K562 (cell line): ENCODE data around the gene SPINT1. TPM values are rescaled to one million over a fixed set of nuclear protein-coding genes. Genes with fewer than 3 reads are reported as not detected.

Experiments used
- HDAC2 ChIP-seq: fragments of 450-650 bp; IDR thresholded peaks from 2 replicates; pipeline ENCODE4 v1.6.1; 2016; ENCODE audit warnings: mild to moderate bottlenecking
- KLF16 ChIP-seq: IDR thresholded peaks from 2 replicates; pipeline ENCODE4 v1.6.1; 2016; ENCODE audit warnings: antibody characterized with exemption
- POLR2AphosphoS5 ChIP-seq: IDR thresholded peaks from 2 replicates; pipeline ENCODE4 v1.6.1; 2011; ENCODE audit warnings: mild to moderate bottlenecking, low read depth, low read length, moderate library complexity; ENCODE audit not compliant: control insufficient read depth, insufficient read depth
- SNIP1 ChIP-seq: fragments of 450-650 bp; IDR thresholded peaks from 2 replicates; pipeline ENCODE4 v1.7.1; 2017; ENCODE audit warnings: low read depth, mild to moderate bottlenecking
- SRF ChIP-seq, 2 experiments: fragments of 250-450, 450-650 bp in 1 of 2; sonication (Bioruptor Pico) in 1 of 2; sonication (generic) in 1 of 2; formaldehyde crosslinking; IDR thresholded peaks; 2 replicates each; pipeline versions ENCODE4 v1.5.0 to v1.5.1; 2020 to 2022; ENCODE audit warnings: mild to moderate bottlenecking in 1 of 2, missing genetic modification reagents in 1 of 2
- TBL1XR1 ChIP-seq, 2 experiments: IDR thresholded peaks; 2 replicates each; pipeline ENCODE4 v1.6.1; 2012; ENCODE audit warnings: improper control_type of control experiment in 2 of 2, low read length in 2 of 2, mild to moderate bottlenecking in 1 of 2
- ZBTB17 ChIP-seq: fragments of 450-650 bp; formaldehyde crosslinking; IDR thresholded peaks from 2 replicates; pipeline ENCODE4 v1.4.0; 2020; ENCODE audit warnings: mild to moderate bottlenecking
- polyA plus RNA-seq, 8 experiments: library from polyadenylated mRNA; depleted of rRNA in 4 of 8; stranded (reverse) in 5 of 8; unstranded in 3 of 8; fragments of >200 nt; fragmentation: Nextera tagmentation in 2 of 8; fragmentation: Illumina TruSeq in 1 of 8; extraction: Ambion mirVana in 2 of 8; extraction: Trizol in 1 of 8; gene quantifications; 2 replicates each; pipeline versions ENCODE4 v1.2.1 to v1.2.3, GENCODE V29; 2011 to 2014; ENCODE audit warnings: inconsistent platforms in 1 of 8, missing spikeins in 1 of 8
- total RNA-seq, 7 experiments: library from RNA; depleted of rRNA in 6 of 7; stranded (reverse); fragments of >200 nt in 6 of 7; fragmentation: Illumina TruSeq in 2 of 7; extraction: Trizol in 2 of 7; gene quantifications; 2 replicates each; pipeline versions ENCODE4 v1.2.1 to v1.2.3, GENCODE V29; 2011 to 2021; ENCODE audit warnings: low replicate concordance in 1 of 7
- TF ChIP-seq, protein P1 (sequence below): fragments of 250-450 bp; sonication (Bioruptor Pico); IDR thresholded peaks from 2 replicates; pipeline ENCODE4 v1.4.0; 2020
- TF ChIP-seq, protein P2 (sequence below): IDR thresholded peaks from 2 replicates; pipeline ENCODE4 v1.6.1; 2011; ENCODE audit warnings: borderline replicate concordance, low read depth, mild to moderate bottlenecking, moderate library complexity, low read length; ENCODE audit not compliant: insufficient read depth, poor library complexity, severe bottlenecking
- TF ChIP-seq, protein P3 (sequence below): fragments of 250-450 bp; sonication (Bioruptor Pico); IDR thresholded peaks from 2 replicates; pipeline ENCODE4 v1.8.0; 2021; ENCODE audit warnings: mild to moderate bottlenecking, moderate library complexity
- TF ChIP-seq, protein P4 (sequence below): fragments of 250-450 bp; sonication (Bioruptor Pico); IDR thresholded peaks from 2 replicates; pipeline ENCODE4 v1.9.0; 2021; ENCODE audit warnings: mild to moderate bottlenecking, inconsistent platforms
- TF ChIP-seq, protein P5 (sequence below): fragments of 450-650 bp; IDR thresholded peaks from 2 replicates; pipeline ENCODE4 v1.6.1; 2016; ENCODE audit warnings: mild to moderate bottlenecking

The SPINT1 gene
- total and polyA plus RNA-seq, 9 of the 15 experiments (the other 6 are each of a cell fraction or from before 2014, with no cell fraction given) = 0.78 to 4.5 (median 1.5) TPM

DNA sequence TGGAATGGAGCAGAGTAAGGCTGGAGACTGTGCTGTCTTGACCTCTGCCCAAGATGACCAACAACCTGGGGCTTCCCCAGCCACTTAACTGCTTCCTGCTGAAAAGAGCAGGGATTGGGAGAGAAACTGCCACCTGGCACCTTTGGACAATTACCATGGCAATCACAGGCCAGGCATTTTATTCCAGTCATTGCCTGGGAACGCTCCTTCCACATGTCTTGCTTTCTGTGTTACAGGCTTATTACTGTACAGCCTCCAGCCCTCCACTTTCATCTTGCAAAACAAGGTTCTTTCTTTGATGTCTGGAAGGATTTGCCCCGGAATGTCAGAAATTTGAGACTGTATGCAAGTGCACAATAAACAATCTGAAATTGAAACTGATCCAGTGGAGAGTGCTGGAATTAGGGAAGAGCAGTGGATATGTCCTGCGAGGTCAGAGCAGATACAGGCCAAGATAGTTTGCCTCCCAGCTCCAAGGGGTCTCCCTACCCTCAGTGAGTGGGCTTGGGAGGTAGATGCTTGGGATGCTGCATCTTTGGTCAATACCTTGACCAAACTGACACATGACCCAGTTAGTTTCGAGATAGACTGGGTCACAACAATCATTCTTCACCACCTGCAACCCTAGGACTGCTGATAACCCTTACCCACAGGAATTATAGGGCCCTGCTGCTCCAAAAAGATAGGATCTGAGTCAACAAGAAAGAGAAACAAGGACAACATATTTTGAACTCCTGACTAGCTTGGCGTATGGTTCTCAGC is 18.0 kb upstream of the SPINT1 start (continued):
- TF ChIP-seq, protein P1, sequence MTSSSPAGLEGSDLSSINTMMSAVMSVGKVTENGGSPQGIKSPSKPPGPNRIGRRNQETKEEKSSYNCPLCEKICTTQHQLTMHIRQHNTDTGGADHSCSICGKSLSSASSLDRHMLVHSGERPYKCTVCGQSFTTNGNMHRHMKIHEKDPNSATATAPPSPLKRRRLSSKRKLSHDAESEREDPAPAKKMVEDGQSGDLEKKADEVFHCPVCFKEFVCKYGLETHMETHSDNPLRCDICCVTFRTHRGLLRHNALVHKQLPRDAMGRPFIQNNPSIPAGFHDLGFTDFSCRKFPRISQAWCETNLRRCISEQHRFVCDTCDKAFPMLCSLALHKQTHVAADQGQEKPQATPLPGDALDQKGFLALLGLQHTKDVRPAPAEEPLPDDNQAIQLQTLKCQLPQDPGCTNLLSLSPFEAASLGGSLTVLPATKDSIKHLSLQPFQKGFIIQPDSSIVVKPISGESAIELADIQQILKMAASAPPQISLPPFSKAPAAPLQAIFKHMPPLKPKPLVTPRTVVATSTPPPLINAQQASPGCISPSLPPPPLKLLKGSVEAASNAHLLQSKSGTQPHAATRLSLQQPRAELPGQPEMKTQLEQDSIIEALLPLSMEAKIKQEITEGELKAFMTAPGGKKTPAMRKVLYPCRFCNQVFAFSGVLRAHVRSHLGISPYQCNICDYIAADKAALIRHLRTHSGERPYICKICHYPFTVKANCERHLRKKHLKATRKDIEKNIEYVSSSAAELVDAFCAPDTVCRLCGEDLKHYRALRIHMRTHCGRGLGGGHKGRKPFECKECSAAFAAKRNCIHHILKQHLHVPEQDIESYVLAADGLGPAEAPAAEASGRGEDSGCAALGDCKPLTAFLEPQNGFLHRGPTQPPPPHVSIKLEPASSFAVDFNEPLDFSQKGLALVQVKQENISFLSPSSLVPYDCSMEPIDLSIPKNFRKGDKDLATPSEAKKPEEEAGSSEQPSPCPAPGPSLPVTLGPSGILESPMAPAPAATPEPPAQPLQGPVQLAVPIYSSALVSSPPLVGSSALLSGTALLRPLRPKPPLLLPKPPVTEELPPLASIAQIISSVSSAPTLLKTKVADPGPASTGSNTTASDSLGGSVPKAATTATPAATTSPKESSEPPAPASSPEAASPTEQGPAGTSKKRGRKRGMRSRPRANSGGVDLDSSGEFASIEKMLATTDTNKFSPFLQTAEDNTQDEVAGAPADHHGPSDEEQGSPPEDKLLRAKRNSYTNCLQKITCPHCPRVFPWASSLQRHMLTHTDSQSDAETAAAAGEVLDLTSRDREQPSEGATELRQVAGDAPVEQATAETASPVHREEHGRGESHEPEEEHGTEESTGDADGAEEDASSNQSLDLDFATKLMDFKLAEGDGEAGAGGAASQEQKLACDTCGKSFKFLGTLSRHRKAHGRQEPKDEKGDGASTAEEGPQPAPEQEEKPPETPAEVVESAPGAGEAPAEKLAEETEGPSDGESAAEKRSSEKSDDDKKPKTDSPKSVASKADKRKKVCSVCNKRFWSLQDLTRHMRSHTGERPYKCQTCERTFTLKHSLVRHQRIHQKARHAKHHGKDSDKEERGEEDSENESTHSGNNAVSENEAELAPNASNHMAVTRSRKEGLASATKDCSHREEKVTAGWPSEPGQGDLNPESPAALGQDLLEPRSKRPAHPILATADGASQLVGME (CRISPR knock-in tag) = no peak
- TF ChIP-seq, protein P2, sequence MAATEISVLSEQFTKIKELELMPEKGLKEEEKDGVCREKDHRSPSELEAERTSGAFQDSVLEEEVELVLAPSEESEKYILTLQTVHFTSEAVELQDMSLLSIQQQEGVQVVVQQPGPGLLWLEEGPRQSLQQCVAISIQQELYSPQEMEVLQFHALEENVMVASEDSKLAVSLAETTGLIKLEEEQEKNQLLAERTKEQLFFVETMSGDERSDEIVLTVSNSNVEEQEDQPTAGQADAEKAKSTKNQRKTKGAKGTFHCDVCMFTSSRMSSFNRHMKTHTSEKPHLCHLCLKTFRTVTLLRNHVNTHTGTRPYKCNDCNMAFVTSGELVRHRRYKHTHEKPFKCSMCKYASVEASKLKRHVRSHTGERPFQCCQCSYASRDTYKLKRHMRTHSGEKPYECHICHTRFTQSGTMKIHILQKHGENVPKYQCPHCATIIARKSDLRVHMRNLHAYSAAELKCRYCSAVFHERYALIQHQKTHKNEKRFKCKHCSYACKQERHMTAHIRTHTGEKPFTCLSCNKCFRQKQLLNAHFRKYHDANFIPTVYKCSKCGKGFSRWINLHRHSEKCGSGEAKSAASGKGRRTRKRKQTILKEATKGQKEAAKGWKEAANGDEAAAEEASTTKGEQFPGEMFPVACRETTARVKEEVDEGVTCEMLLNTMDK = no peak
- TF ChIP-seq KLF16 = peak; percentile 92
- no peak for TF ChIP-seq SNIP1
- no peak for TF ChIP-seq SRF (CRISPR knock-in tag; IDR thresholded peaks at IDR 0.05)
- TF ChIP-seq HDAC2 = peak; percentile 92
- TF ChIP-seq, protein P3, sequence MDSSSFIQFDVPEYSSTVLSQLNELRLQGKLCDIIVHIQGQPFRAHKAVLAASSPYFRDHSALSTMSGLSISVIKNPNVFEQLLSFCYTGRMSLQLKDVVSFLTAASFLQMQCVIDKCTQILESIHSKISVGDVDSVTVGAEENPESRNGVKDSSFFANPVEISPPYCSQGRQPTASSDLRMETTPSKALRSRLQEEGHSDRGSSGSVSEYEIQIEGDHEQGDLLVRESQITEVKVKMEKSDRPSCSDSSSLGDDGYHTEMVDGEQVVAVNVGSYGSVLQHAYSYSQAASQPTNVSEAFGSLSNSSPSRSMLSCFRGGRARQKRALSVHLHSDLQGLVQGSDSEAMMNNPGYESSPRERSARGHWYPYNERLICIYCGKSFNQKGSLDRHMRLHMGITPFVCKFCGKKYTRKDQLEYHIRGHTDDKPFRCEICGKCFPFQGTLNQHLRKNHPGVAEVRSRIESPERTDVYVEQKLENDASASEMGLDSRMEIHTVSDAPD (CRISPR knock-in tag) = no peak
- TF ChIP-seq TBL1XR1 (IDR thresholded peaks at IDR 0.05; ENCODE audit: low read length in 2 of 2) = peak in 1 of 2 experiments; percentile 92; a peak in 2 of 4 replicates
- TF ChIP-seq POLR2AphosphoS5 = peak; percentile 87
- TF ChIP-seq, protein P4, sequence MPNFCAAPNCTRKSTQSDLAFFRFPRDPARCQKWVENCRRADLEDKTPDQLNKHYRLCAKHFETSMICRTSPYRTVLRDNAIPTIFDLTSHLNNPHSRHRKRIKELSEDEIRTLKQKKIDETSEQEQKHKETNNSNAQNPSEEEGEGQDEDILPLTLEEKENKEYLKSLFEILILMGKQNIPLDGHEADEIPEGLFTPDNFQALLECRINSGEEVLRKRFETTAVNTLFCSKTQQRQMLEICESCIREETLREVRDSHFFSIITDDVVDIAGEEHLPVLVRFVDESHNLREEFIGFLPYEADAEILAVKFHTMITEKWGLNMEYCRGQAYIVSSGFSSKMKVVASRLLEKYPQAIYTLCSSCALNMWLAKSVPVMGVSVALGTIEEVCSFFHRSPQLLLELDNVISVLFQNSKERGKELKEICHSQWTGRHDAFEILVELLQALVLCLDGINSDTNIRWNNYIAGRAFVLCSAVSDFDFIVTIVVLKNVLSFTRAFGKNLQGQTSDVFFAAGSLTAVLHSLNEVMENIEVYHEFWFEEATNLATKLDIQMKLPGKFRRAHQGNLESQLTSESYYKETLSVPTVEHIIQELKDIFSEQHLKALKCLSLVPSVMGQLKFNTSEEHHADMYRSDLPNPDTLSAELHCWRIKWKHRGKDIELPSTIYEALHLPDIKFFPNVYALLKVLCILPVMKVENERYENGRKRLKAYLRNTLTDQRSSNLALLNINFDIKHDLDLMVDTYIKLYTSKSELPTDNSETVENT = no peak
- TF ChIP-seq, protein P5, sequence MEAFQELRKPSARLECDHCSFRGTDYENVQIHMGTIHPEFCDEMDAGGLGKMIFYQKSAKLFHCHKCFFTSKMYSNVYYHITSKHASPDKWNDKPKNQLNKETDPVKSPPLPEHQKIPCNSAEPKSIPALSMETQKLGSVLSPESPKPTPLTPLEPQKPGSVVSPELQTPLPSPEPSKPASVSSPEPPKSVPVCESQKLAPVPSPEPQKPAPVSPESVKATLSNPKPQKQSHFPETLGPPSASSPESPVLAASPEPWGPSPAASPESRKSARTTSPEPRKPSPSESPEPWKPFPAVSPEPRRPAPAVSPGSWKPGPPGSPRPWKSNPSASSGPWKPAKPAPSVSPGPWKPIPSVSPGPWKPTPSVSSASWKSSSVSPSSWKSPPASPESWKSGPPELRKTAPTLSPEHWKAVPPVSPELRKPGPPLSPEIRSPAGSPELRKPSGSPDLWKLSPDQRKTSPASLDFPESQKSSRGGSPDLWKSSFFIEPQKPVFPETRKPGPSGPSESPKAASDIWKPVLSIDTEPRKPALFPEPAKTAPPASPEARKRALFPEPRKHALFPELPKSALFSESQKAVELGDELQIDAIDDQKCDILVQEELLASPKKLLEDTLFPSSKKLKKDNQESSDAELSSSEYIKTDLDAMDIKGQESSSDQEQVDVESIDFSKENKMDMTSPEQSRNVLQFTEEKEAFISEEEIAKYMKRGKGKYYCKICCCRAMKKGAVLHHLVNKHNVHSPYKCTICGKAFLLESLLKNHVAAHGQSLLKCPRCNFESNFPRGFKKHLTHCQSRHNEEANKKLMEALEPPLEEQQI = peak; percentile 86; the same call in 1 of the 2 replicates
- 0 out of 2 replicates have a peak, but pooled peaks have one; percentile 30 for TF ChIP-seq ZBTB17 (CRISPR knock-in tag)
